ENCODE measurements around the gene DYRK4. TPM values are rescaled to one million over a fixed set of nuclear protein-coding genes. Genes with fewer than 3 reads are reported as not detected.

DYRK4 gene
- total RNA-seq, 3 donors from 2014 or later: 18.6 to 38.0 (median 29.0) TPM

- DNase-seq (ENCODE audit: low spot score in 2 of 2): no peak
- H3K36me3 ChIP-seq: no peaks in the 10 kb centered on the region
- no peaks in the 10 kb centered on the region for H3K27me3 ChIP-seq
- no peaks in the 10 kb centered on the region for H3K9me3 ChIP-seq
- H3K4me3 ChIP-seq: no peak overlapping the region
- TF ChIP-seq POLR2AphosphoS5 (IDR thresholded peaks at IDR 0.05) (no peak), POLR2A (IDR thresholded peaks at IDR 0.05) (no peak)
- TF ChIP-seq, protein P1, sequence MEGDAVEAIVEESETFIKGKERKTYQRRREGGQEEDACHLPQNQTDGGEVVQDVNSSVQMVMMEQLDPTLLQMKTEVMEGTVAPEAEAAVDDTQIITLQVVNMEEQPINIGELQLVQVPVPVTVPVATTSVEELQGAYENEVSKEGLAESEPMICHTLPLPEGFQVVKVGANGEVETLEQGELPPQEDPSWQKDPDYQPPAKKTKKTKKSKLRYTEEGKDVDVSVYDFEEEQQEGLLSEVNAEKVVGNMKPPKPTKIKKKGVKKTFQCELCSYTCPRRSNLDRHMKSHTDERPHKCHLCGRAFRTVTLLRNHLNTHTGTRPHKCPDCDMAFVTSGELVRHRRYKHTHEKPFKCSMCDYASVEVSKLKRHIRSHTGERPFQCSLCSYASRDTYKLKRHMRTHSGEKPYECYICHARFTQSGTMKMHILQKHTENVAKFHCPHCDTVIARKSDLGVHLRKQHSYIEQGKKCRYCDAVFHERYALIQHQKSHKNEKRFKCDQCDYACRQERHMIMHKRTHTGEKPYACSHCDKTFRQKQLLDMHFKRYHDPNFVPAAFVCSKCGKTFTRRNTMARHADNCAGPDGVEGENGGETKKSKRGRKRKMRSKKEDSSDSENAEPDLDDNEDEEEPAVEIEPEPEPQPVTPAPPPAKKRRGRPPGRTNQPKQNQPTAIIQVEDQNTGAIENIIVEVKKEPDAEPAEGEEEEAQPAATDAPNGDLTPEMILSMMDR (IDR thresholded peaks at IDR 0.05): no peak
- H3K4me1 ChIP-seq: no peaks in the 10 kb centered on the region
- intact Hi-C loops (cut with DNase I; ENCODE audit: low total_unique reads): no loop called here
- H3K27ac ChIP-seq: no peak overlapping the region
Measured at GRCh38 chr12:4588916-4589315, 26.9 kb downstream of the DYRK4 start.

DNA sequence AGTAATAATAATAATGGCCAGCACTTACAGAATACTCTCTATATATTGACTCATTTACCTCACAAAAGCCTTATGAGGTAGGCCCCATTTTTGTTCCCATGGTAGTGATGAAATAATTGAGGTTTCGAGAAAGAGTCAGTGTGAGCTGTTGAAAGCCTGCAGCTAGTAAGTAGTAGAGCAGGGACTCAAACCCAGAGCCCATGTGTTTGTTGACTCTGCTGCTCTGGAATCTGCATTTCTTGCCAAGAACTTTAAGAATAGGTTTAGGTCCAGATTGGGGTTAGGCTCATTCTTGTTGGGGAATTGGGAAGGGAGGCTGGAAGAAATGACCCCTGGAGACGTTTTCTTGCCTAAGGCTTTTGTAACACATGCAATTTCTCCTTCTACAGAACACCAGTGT, 27.9 kb downstream of the DYRK4 start:
- intact Hi-C loops (cut with DNase I; ENCODE audit: low total_unique reads): no loop called here
- Histone ChIP-seq H3K4me3 (no peak overlapping the region), H3K27ac (no peak overlapping the region), H3K27me3 (no peaks in the 10 kb centered on the region), H3K9me3 (no peaks in the 10 kb centered on the region), H3K4me1 (no peaks in the 10 kb centered on the region), H3K36me3 (no peaks in the 10 kb centered on the region)
- TF ChIP-seq, protein P1 (IDR thresholded peaks at IDR 0.05): no peak
- no peak for TF ChIP-seq POLR2A (IDR thresholded peaks at IDR 0.05)
- no peak for TF ChIP-seq POLR2AphosphoS5 (IDR thresholded peaks at IDR 0.05)
- DNase-seq (ENCODE audit: low spot score in 2 of 2): no peak

DNA sequence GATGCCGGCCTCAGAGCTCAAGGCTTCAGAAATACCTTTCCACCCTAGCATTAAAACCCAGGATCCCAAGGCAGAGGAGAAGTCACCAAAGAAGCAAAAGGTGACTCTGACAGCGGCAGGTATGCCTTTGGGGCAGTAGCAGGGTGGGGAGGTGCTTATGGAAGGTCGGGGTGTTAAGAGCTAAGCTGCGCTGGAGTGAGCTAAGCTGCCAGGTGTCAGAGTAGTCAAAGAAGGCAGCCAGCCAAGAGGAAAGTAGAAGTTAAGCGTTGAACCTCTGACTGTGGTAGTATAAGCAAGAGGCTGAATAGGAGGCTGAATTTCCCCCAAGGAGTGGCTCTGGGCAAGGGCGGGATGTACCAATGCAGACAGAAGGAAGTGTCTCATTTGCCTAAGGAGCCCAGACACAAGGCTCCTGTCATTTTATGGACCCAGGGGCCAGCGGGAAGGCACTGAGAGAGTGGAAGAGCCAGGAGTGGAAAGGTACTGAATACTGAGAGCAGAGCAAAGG, 29.2 kb downstream of the DYRK4 start:
- DNase-seq (ENCODE audit: low spot score in 2 of 2): peak in 1 of 2 donors; percentile 20
- H3K4me1 ChIP-seq: no peaks in the 10 kb centered on the region
- peak overlapping the region in 1 of 2 donors; percentile 45 for H3K27ac ChIP-seq
- H3K9me3 ChIP-seq: no peaks in the 10 kb centered on the region
- H3K27me3 ChIP-seq: no peaks in the 10 kb centered on the region
- no peaks in the 10 kb centered on the region for H3K36me3 ChIP-seq
- intact Hi-C loops (cut with DNase I; ENCODE audit: low total_unique reads): no loop called here
- TF ChIP-seq, protein P1 (IDR thresholded peaks at IDR 0.05): no peak
- TF ChIP-seq POLR2A (IDR thresholded peaks at IDR 0.05): no peak
- H3K4me3 ChIP-seq: no peak overlapping the region

DNA sequence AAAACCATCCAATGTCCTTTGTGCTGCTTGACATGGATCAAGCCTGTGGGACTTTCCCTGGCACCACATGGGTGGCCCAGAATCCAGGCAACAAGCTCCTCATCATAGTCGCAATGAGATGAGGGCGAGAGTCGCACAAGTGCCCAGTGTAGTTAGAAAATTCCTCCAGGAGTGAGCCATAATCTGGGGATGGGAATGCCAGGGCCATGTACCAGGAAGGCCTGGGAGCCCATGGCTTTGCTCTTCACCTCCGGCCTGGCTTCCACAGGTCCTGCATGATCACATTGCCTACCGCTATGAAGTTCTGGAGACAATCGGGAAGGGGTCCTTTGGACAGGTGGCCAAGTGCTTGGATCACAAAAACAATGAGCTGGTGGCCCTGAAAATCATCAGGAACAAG, 33.9 kb downstream of the DYRK4 start:
- Histone ChIP-seq H3K4me3 (no peak overlapping the region), H3K27me3 (no peaks in the 10 kb centered on the region), H3K4me1 (no peaks in the 10 kb centered on the region), H3K27ac (no peak overlapping the region), H3K36me3 (no peaks in the 10 kb centered on the region), H3K9me3 (no peaks in the 10 kb centered on the region)
- DNase-seq (ENCODE audit: low spot score in 2 of 2): no peak
- intact Hi-C loops (cut with DNase I; ENCODE audit: low total_unique reads): no loop called here
- TF ChIP-seq, protein P1 (IDR thresholded peaks at IDR 0.05): no peak
- TF ChIP-seq POLR2AphosphoS5 (IDR thresholded peaks at IDR 0.05) (no peak), POLR2A (IDR thresholded peaks at IDR 0.05) (no peak)

- TF ChIP-seq POLR2A (IDR thresholded peaks at IDR 0.05) (no peak), POLR2AphosphoS5 (IDR thresholded peaks at IDR 0.05) (no peak)
- TF ChIP-seq, protein P1 (IDR thresholded peaks at IDR 0.05): no peak
- Histone ChIP-seq H3K4me3 (no peak overlapping the region), H3K36me3 (no peaks in the 10 kb centered on the region), H3K4me1 (no peaks in the 10 kb centered on the region), H3K9me3 (no peaks in the 10 kb centered on the region), H3K27ac (no peak overlapping the region), H3K27me3 (no peaks in the 10 kb centered on the region)
- intact Hi-C loops (cut with DNase I; ENCODE audit: low total_unique reads): no loop called here
- no peak for DNase-seq (ENCODE audit: low spot score in 2 of 2)
Measured at GRCh38 chr12:4603421-4603820, 41.4 kb downstream of the DYRK4 start.

Measured in breast epithelium (tissue), 4 donors.